ENCODE data around the gene WDFY4. TPM values are rescaled to one million over a fixed set of nuclear protein-coding genes. Genes with fewer than 3 reads are reported as not detected.

WDFY4 gene
- total RNA-seq, 1 donor from 2014 or later = 4.3 TPM

DNA sequence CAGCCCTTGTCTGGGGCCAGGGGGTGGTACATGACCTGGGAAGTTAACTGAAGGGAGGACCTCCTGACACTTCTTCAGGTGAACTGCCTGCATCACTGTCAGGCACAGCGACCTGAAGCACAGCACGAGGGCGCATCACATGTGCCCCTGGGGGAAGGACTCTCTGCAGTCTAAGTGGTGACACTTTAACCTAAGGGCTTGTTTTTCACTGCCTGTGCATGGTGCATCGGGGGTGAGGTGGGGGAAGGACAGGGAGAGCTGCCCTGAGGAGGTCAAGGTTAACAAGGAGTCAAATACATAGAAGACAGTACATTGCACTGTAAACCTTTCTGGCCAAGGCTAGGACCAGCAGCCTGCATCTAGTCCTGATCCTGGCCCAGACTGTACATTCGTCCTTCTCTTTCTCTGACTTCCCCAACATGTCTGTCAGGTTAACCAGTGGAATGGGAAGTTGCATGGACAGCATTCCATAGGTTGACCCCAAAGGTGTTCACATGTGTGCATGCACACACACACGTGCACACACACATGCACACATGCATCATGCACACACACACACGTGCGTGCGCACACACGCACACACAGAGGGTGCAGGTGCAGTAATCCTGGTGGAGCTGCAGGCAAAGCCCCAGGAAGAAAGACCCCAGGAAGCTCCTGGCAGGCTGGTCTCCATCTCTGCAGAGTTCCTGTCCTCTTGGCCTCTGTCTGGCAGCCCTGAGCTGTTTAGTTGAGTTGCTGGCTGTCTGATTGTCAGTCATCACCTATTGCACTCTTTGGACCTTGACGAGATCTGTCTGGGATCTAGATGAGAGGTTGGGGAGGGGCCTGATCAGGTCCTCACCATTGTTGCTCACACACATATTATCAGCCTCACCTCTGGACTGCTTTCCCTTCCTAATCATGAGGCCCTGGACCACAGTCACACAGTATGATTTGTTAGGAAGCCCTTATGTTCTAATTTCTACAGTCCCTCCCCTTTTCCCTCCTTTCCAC is 37.8 kb downstream of the WDFY4 start:
- Mint-ChIP-seq H3K36me3 (no peaks in the 10 kb centered on the region), H3K27ac (no peak overlapping the region), H3K4me1 (no peaks in the 10 kb centered on the region), H3K4me3 (no peak overlapping the region), H3K9me3 (no peaks in the 10 kb centered on the region), H3K27me3 (ENCODE audit: low read depth) (peaks cover 40% of the 10 kb centered on the region)
- no peak for TF ChIP-seq CTCF (IDR thresholded peaks at IDR 0.05; ENCODE audit: unreplicated experiment)
- DNase-seq (ENCODE audit: low spot score in 2 of 2, unreplicated experiment in 2 of 2) = no peak

- no peak overlapping the region for H3K4me3 Mint-ChIP-seq
- no peak for DNase-seq (ENCODE audit: low spot score in 2 of 2, unreplicated experiment in 2 of 2)
- H3K27ac Mint-ChIP-seq = no peak overlapping the region
- no peak for TF ChIP-seq CTCF (IDR thresholded peaks at IDR 0.05; ENCODE audit: unreplicated experiment)
- H3K36me3 Mint-ChIP-seq = no peaks in the 10 kb centered on the region
- H3K4me1 Mint-ChIP-seq = no peaks in the 10 kb centered on the region
- H3K9me3 Mint-ChIP-seq = no peaks in the 10 kb centered on the region
- peaks cover 52% of the 10 kb centered on the region for H3K27me3 Mint-ChIP-seq (ENCODE audit: low read depth)
Measured at GRCh38 chr10:48724127-48724526, 39.5 kb downstream of the WDFY4 start.

DNA sequence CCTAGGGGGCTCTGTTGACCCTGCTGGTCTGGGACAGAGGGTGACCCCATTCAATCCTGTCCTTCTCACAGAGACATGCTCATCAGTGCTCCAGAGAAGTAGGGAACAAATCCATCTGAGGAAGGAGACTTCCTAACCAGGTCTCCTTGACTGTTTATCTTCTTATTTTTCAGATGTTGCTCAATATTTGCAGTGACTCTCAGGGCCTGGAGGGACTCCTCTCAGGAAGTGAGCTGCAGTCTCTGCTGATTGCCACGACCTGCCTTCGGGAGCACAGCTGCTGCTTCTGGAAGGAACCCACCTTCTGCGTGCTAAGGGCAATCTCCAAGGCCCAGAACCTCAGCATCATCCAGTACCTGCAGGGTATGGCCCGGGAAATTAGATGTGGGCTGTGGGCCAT is 41.0 kb downstream of the WDFY4 start:
- no peaks in the 10 kb centered on the region for H3K4me1 Mint-ChIP-seq
- peaks cover 56% of the 10 kb centered on the region for H3K27me3 Mint-ChIP-seq (ENCODE audit: low read depth)
- H3K4me3 Mint-ChIP-seq = no peak overlapping the region
- H3K9me3 Mint-ChIP-seq = no peaks in the 10 kb centered on the region
- H3K36me3 Mint-ChIP-seq = no peaks in the 10 kb centered on the region
- no peak for TF ChIP-seq CTCF (IDR thresholded peaks at IDR 0.05; ENCODE audit: unreplicated experiment)
- no peak for DNase-seq (ENCODE audit: low spot score in 2 of 2, unreplicated experiment in 2 of 2)
- H3K27ac Mint-ChIP-seq = no peak overlapping the region

- DNase-seq (ENCODE audit: low spot score in 2 of 2, unreplicated experiment in 2 of 2) = no peak
- H3K9me3 Mint-ChIP-seq = no peaks in the 10 kb centered on the region
- H3K4me1 Mint-ChIP-seq = no peaks in the 10 kb centered on the region
- peaks cover 68% of the 10 kb centered on the region for H3K27me3 Mint-ChIP-seq (ENCODE audit: low read depth)
- H3K4me3 Mint-ChIP-seq = no peak overlapping the region
- H3K36me3 Mint-ChIP-seq = no peaks in the 10 kb centered on the region
- no peak for TF ChIP-seq CTCF (IDR thresholded peaks at IDR 0.05; ENCODE audit: unreplicated experiment)
- no peak overlapping the region for H3K27ac Mint-ChIP-seq
Measured at GRCh38 chr10:48727866-48728265, 43.2 kb downstream of the WDFY4 start.

GRCh38 chr10:48729222-48729621 is 44.5 kb downstream of the WDFY4 start:
- Mint-ChIP-seq H3K4me3 (no peak overlapping the region), H3K9me3 (no peaks in the 10 kb centered on the region), H3K4me1 (no peaks in the 10 kb centered on the region), H3K27ac (no peak overlapping the region), H3K36me3 (no peaks in the 10 kb centered on the region), H3K27me3 (ENCODE audit: low read depth) (peaks cover 69% of the 10 kb centered on the region)
- TF ChIP-seq CTCF (IDR thresholded peaks at IDR 0.05; ENCODE audit: unreplicated experiment) = no peak
- DNase-seq (ENCODE audit: low spot score in 2 of 2, unreplicated experiment in 2 of 2) = peak in 1 of 2 experiments; percentile 19

Measured in mesothelial cell of epicardium (in vitro differentiated cells).